Effector CD4-positive, alpha-beta T cell (primary cell): ENCODE measurements around the gene CCR5AS.
"Not testable (repeated sequence)": the region's sequence is repeated elsewhere in the genome, so short reads cannot be mapped to it uniquely, and the experiment has no call there.

Experiments
- DNase-seq: peaks from one replicate; pipeline ENCODE4 v3.0.0-alpha.2; 2020

CCR5AS gene

DNA sequence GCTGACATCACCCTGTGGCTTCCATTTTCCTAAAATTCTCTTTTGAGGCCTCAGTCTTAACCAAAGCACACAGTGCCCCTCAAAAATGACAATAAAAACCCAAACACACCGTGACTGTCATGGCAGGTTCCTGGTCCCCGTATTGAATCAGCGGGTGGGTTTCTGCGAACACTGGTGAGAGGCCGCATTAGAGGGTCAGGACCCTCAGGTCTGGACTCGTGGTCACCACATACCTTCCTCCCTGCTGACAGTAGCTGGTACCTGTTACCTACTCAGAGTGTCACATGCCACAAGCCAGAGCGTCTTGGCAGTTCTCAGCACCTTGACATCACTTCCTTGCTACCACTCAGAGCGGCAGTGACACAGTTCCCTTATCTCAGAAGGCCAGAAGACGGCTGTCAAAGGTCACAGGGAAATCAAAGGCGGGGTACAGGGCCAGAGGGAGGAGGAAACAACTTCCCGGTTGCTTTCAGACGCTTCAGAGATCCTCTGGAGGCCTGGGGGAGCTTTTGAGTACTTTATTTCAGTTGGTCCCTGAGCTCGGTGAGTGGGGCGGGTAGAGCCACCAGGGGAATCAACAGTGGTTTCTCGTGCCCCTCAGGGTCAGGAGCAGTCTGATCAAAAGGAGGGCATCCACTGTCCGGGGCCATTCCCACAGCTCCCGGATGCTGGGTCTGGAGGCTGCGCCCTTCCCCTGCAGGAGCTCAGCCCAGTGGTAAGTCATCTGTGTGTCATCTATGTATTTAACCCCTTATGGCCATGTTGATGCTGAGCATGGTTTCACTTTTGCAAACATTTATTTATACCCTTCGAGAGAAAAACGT, at the start of gene CCR5AS, which contains the start of gene CCRL2:
Gene CCR5AS, minus strand, starts transcription at position 279 of the 824 bp plus-strand sequence.
Gene CCRL2, plus strand, starts transcription at position 472 of the 824 bp plus-strand sequence. CDS start 821 bp downstream, outside the sequence.
- no peak for DNase-seq

DNA sequence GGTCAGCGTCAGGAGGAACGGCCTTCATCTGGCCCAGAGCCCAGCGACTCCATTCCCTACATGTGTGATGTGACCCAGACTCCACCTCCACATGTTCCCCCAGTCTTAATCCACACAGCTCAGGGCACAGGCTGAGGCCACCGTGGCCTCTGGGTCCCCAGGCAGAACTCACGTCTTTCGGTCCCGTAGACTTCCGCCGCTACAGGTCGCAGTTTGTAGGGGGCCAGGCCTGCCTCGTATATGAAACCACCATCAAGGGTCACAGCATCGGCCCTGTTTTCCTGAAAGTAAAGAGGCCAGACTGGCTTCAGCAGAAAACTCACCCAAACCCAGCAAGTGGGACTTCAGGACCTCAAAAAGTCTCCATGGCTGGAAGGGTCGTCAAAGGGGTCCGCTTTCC, 49.3 kb upstream of the CCR5AS start:
- DNase-seq = no peak

DNA sequence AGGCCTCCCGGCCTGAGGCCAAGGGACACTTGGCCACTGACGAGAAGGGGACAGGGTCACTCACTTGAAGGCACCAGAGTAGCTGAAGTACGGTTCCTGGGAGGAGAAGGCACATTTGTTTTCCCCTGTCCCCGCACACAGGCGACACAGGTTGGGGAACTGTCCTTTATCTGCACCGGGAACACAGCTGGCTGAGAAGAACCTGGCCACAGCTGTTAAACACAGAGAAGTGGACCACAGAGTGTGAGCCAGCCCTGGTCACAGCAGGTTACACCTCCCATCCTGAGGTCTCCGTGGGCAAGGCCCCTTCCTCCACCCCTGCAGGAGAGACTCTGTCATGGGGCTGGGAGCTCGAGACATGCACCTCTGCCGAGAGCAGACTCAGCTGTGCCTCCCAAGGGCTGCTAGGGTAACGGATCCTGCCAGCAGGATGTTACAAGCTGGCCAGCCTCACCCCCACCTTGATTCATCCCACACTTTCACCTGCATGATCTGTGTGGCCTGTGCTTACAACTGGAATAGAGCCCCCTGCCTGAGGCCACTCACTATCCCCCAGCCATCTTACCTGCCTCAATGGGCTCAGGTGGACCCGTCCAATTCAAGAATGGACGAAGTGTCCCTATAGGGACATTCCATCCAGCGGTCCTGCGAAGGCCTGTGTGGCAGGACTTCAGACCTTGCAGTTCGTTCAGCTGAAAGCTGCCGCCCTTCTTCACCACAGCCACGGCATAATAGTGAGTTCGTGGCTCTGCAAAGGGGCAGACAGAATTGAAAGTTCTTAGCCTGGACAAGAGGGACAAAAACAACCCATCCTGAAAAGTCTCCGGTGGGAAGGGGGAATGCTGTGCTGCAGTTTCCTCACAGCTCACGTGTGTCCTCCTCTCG, 48.6 kb upstream of the CCR5AS start:
- DNase-seq = no peak

DNA sequence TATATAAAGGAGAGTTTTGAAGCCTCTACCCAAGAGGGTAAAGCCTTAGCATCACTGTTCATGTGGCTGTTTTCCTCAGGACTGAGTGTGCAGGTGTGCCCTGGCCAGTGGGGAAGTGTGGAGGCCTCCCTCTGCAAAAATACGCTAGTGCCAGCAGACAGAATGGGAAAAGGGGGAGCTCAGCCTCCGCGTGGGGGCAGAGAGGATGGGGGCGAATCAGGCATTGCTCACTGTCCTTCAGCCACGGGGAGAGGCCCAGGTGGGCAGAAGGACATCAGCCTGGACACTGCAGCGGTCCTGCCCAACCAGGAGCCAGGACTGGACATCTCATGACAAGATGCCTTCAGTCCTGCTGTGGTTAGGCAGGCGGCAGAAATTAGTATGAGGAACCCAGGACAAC, 47.7 kb upstream of the CCR5AS start:
- no peak for DNase-seq

DNA sequence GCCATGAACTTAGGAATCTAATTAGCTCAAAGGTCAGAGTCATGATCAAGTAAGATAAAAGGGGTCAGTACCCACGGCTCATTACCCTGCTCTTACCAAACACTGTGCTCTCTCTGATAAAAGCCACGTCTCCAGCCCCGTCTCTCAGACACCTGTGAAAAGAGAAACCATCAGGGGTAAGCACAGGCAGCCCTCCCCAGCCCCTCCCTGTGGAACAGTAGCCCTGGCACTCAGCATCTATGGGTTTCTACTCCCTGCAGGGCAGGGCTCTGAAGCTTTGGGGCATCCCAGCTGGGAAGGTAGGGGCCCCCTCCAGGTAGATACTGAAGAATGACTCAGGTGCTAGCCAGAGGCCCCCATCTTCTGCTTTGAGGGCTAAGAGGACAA, 47.3 kb upstream of the CCR5AS start:
- no peak for DNase-seq

DNA sequence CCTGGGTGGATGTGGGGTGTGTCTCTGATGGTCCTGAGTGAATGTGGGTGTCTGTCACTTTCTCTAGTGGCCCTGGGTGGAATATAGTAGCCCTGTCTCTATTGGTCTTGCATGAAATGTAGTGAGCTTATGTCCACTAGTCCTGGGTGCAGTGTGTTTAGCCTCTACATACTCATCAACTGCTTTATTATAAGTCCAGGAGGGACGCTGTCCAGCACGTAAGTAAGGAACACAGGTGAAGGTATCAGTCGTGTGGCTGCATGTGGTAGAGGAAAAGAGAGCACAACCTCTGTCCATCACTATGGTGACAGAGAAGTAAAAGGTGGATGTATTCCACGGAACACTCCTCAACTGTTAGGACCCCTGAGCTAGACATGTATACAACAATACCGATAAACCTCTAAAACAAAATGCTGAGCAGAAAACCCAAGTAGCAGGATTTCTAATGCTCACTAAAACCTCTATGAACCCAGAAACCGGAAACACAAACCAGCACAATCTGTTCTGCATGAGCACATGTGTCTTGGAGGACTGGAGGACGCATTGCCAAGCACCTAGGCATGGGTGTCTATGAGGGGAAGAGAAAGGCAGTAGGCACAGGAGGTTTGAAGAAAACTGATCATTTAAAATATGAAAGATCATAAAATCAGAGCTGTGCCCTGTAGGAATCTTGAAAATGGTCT, 46.8 kb upstream of the CCR5AS start:
- DNase-seq = no peak

DNA sequence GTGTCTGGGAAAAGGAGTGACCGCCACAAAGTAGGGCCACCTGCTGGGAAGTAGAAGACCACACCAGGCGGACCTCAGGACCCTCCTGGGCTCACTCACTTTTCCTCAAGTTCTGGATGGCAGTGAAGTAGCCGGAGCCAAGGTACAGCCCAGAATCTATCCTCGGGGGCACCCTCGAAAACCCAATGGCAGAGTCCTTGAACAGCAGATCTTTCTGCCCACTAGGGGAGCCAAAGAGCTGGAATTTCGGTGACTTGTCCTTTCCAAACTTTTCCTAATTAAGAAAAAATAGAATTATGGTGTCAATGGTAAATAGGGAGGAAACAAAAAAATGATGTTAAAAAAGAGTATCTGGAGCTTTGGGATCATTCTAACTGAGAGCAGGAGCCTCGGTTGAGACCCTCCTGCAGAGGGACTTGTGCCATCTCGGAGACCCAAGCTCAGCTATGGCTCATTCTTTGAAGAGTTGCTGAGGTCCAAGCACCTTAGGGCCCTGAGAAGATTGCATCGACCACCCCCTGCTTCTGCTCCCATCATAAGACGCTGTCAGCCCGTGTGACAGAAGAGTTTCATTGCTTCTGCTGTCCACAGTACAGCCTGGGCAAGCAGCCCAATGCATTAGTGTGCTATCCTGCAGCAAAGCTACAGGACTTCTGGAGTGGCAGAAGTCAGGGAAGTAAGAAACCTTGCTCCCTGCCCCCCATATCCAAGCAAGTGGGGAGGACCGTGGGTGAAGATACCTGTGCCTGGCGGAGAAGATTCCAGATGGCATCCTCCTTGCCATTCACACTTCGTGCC, 43.1 kb upstream of the CCR5AS start:
- DNase-seq = no peak

DNA sequence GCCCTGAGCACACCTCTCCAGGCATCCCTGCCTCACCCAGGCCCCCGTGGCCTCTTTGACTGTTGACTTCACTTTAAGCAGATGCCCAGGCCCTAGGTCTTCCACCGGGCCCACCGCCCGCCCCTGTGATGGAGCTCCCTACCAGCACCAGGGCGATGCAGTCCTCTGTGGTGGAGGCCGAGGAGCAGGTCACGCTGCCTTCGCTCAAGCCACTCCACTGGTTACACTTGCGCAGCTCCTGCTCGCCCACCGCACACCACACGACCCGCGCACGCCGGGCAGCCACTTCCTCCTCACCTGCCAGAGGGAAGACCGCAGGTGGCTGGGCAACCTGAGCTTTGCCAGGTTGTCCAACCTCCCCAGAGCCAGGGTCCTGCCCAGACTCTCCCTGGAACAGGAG, 41.9 kb upstream of the CCR5AS start:
- no peak for DNase-seq

DNA sequence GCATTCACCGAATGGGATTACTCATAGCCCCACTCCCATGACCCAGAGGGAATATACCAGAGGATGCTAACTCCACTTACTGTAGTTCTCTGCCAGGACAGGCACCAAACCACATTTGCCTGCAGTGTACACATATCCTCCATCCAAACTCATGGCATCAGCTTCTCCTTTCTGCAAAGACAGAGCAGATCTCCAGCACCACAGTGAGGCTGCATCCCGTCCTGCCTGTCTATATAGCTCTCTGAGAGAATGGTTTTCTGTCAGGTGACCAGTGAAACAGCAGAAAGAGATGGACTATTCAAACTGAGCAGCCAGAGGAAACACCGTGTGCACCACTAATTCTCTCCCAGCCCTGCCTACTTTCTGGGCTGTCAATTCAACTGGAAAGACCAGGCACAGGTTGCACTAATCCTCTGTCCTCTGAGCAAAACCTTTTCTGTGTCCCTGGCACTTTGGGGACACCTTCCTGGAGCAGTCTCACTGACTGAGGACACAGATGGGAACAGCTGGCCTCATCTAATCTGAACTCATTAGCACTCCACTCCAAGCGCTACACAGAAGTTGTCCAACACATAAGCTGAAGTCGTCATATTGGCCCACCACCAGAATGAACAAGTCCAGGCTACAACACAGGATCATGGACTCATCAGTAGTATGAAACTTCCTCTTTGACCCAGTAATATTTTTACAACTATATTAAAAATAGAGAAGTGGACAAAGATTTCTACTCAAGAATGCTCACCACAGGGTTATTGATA, 40.5 kb upstream of the CCR5AS start:
- DNase-seq = no peak

DNA sequence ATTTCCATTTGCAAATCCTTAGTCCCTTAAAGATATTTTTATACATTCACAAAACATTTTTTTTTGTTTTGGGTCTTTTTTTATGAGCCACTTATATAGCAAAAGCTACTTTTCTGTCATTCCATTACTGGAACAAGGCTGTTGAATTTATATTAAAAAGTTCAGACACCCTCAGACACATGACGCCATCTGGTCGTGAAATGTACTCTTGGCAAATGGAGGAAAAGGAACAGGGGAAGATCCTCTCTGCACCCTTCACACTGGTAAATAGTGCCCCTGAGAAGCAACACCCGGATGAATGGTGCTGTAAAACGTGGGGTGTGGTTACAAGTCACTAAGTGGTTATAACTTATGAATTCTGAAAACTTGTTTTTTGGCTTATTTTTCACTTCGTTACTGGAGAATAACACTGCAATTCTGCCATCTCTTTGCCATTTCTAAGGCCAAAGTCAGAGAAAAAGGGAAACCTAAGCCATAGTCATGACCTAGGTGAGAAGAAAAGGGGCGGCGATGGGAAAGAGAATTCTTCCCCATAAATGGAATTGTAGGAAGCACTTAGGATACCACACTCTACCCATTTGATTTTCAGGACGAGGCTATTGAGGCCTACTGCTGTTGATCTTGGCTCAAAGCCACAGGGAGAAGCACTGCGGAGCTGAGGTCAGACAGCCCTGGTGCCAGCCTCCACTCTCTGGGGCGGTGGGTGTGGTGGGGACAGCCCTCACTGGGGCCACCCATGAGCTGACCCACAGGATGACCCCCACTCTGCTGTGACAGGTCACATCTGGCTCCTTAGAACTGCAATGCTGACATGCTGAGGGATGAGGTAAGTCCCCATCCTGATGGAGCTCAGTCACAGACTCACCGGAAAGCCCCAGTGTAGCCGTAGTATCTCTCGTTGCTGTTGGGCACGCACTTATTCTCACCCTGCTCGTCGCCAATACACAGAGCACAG, 36.0 kb upstream of the CCR5AS start:
- peak; percentile 27 for DNase-seq

DNA sequence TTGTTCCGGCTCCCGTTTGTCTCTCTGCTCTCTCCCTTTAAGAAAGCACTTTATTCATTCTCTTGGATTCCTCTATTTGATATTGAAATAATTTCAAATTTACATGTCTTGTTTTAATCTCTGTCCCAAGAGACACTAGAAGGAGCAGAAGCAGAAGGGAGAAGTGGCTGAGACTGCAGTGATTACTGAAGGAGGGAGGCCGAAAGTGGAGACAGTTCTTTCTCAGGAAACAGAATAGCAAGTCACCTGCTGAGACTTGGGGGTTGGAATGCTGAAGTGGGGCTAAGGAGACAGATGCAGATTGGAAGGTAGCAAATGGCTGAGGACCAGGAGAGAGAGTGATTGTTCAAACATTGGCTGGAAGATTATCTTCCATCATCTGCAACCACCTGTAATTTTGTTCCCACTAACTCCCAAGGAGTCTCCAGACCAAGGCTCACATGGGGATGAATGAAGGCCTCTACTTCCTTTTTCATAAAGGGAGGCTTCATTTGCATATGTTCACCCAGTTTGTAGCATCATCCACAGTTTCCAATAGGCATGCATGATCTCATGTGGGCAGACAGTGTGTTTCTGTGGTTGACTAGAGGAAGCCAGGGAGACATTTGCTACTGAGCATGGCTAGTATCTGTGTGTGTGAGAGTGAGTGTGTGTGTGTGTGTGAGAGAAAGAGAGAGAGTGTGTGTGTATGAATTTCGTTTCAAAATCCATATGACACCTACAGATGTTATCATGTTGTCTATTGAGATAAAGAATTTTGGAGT, 33.8 kb upstream of the CCR5AS start:
- DNase-seq = no peak

DNA sequence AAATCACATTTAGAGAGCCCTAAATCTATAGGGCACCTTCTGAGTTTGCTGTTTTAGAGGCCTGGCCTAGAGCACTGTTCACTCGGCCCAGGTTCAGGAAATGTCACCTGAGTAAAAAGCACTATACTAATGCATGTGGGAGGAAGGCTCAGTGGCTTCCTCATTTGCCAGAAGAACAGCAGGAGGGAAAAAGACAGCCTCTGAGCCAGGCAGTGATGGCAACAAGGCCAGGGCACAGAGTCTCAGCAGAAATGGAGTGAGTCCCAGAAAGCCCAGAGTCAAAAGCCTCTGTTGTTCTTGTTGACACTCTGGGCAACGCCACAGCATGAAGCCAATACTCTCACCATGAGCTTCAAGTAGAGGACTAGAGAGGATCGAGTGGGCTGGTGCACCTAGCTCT, 32.0 kb upstream of the CCR5AS start:
- no peak for DNase-seq

DNA sequence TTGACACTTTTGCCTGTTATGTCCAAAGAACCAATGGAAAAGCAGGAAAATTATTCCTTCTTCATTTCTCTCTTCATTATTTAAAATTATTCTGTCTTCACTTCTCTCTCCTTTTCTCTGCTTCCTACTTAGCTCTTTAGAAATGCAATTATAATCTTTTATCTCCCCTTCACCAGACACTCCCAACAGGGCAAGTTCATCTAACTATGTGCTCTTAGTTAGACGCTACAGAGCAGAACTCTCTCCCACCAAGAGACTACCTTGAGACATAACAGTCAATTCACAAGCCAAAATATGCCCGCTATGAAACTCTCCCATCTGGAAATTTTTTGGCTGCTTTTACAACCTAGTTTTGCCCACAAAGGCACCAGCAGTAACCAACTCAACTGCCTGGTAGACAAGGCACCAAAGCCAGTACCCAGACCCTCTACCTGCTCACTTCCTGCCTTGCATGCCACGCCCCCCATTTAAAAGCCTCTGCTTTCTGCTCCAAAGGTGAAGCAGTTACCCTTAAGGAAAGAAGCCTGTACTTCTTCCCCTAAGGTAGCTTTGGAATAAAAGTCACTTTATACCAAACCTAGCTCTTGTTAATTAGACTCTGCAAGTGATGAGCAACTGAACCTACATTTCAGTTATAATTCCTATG, 28.3 kb upstream of the CCR5AS start:
- DNase-seq = no peak

DNA sequence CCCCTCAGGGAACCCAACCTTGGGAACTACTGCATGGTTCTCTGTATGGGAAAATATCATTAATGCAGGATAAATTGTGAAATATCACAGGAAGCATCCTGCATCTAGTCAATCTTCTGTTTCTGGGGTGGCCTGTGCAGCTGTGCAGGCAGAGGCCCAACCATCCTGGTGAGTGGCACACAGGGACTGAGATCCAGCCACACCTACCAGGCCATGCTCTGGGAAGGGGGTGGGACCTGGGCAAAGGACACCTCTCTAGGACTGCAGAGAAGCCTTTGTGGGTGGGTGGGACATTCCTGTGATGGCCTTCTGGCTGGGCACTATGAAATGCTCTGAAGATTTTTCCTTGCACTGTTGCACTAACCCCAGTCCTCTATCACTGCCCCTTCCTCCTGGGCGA, 27.0 kb upstream of the CCR5AS start:
- DNase-seq = no peak

DNA sequence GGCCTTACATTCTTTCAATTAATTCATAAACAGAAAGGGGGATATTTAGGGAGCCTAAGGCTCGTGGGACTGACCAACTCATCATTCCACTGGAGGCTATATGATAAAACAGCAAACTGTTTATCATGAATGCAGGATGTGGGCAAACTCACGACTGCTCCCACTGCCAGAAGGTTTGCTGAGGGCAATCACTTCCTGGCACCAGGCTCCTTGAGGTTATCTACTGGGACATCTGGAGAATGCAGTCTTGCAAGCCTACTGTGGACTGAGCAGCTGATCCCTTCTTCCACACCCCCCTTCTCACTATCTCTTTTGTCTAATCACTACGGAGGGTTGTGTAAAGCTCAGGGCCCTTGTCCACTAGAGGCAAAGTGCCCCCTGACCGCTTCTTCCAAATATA, 26.3 kb upstream of the CCR5AS start:
- not testable (repeated sequence) for DNase-seq

DNA sequence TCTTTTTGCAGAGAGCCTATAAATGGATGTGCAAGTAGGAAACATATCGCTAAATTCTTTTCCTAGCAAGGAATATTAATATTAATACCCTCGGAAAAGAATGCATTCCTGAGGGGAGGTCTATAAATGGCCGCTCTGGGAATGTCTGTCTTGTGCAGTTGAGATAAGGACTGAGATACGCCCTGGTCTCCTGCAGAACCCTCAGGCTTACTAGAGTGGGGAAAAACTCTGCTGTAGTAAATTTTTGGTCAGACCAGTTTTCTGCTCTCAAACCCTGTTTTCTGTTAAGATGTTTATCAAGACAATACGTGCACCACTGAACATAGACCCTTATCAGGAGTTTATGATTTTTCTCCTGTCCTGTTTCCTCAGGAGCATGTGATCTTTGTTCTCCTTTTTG, 25.0 kb upstream of the CCR5AS start:
- DNase-seq = not testable (repeated sequence)

DNA sequence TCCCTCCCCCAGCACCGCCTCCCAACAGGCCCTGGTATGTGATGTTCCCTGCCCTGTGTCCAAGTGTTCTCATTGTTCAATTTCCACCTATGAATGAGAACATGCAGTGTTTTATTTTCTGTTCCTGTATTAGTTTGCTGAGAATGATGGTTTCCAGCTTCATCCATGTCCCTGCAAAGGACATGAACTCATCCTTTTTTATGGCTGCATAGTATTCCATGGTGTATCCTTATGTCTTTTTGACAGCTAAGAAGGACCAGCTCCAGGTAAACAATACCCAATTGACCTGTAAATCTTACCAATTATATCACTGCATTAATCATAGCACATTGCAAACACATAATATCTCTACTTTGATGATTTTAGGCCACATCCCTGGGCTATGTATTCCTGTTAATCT, 24.0 kb upstream of the CCR5AS start:
- DNase-seq = not testable (repeated sequence)

DNA sequence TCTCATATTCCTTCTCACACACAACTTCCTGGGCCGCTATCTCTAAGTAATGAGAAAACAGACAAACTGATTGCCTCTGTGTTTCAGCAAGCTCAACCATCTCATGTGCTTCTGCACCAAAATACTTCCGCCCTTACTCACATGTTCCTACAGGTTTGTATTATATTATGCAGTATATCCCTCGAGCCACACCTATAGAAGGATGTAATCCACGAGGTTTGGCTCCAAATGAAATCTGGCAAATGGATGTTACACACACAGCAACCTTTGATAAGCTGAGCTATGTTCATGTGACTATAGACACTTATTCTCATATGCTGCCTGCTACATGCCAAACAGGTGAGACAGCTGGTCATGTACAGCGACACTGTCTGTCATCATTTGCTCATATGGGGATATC, 22.8 kb upstream of the CCR5AS start:
- DNase-seq = no peak

DNA sequence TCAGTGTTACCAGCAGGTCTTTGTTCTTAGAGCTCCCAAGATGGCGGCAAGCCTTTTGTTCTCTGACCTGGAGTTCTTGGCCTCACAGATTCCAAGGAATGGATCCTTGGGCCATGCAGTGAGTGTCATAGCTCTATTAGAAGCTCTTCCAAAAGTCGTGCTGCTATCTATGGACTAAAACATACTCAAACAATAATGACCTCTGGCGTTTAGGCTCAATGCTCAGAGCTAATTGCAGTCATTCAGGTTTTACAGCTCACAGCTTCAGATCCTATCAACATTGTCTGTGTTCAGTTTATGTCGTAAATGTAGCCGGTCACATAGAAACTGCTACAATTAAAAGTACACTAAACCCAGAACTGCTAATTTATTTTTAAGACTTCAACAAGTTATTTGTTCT, 22.4 kb upstream of the CCR5AS start:
- DNase-seq = no peak
